Loucy (cell line): ENCODE data around the gene RORC.

Experiments used
- H2AFZ ChIP-seq: fragments of 200-600 bp; sonication (generic); 2 replicates; pipeline ENCODE4 v1.6.0; 2016; ENCODE audit warnings: antibody characterized with exemption, mild to moderate bottlenecking, low read length, moderate library complexity
- H3F3A ChIP-seq: fragments of 200-600 bp; 2 replicates; pipeline ENCODE4 v1.6.0; 2016; ENCODE audit warnings: antibody characterized with exemption, low read depth, mild to moderate bottlenecking
- H3K27me3 ChIP-seq: fragments of 200-600 bp; sonication (generic); 2 replicates; pipeline ENCODE4 v1.6.1; 2014; ENCODE audit warnings: low read length, mild to moderate bottlenecking; ENCODE audit not compliant: insufficient read depth, poor library complexity, severe bottlenecking
- H3K36me3 ChIP-seq: fragments of 200-600 bp; sonication (generic); 2 replicates; pipeline ENCODE4 v1.6.1; 2016; ENCODE audit warnings: low read length; ENCODE audit not compliant: insufficient read depth
- H3K4me1 ChIP-seq: fragments of 200-600 bp; sonication (generic); 2 replicates; pipeline ENCODE4 v1.5.1; 2014; ENCODE audit warnings: low read length, mild to moderate bottlenecking; ENCODE audit not compliant: insufficient read depth, poor library complexity, severe bottlenecking
- H3K4me2 ChIP-seq: fragments of 200-600 bp; sonication (generic); 2 replicates; pipeline ENCODE4 v1.6.0; 2014; ENCODE audit warnings: antibody characterized with exemption, low read length, low read depth, mild to moderate bottlenecking; ENCODE audit not compliant: poor library complexity, severe bottlenecking
- H3K4me3 ChIP-seq: fragments of 200-600 bp; sonication (generic); 2 replicates; pipeline ENCODE4 v1.5.1; 2014; ENCODE audit warnings: low read length, mild to moderate bottlenecking, mixed read lengths; ENCODE audit not compliant: poor library complexity, severe bottlenecking
- H3K79me2 ChIP-seq: fragments of 200-600 bp; sonication (generic); 2 replicates; pipeline ENCODE4 v1.6.1; 2014; ENCODE audit warnings: low read length; ENCODE audit not compliant: insufficient read depth
- H3K9ac ChIP-seq: fragments of 200-600 bp; sonication (generic); 2 replicates; pipeline ENCODE4 v1.6.0; 2014; ENCODE audit warnings: mild to moderate bottlenecking, low read depth, low read length, moderate library complexity; ENCODE audit not compliant: poor library complexity, severe bottlenecking
- H3K9me2 ChIP-seq: fragments of 200-600 bp; sonication (generic); replicated peaks from 2 replicates; pipeline ENCODE4 v1.6.1; 2016; ENCODE audit warnings: low read depth, low read length, mixed read lengths
- H3K9me3 ChIP-seq: fragments of 200-600 bp; sonication (generic); 2 replicates; pipeline ENCODE4 v1.6.1; 2014; ENCODE audit warnings: mild to moderate bottlenecking, antibody characterized with exemption, low read length, low read depth; ENCODE audit not compliant: insufficient read depth
- H4K20me1 ChIP-seq: fragments of 200-600 bp; sonication (generic); 2 replicates; pipeline ENCODE4 v1.6.0; 2014; ENCODE audit warnings: antibody characterized with exemption, low read length, mild to moderate bottlenecking; ENCODE audit not compliant: insufficient read depth, poor library complexity, severe bottlenecking
- CTCF ChIP-seq: fragments of 200-600 bp; sonication (generic); conservative IDR thresholded peaks from 2 replicates; pipeline ENCODE4 v1.5.1; 2014; ENCODE audit warnings: mild to moderate bottlenecking, antibody characterized with exemption, low read length
- EZH2phosphoT487 ChIP-seq: fragments of 200-600 bp; IDR thresholded peaks from 2 replicates; pipeline ENCODE4 v1.6.1; 2018; ENCODE audit warnings: antibody characterized with exemption, mild to moderate bottlenecking, moderate library complexity, borderline replicate concordance

RORC gene

GRCh38 chr1:151830055-151830454 lies 1.5 kb downstream of the RORC start:
- no peaks in the 10 kb centered on the region for H3K79me2 ChIP-seq
- H3K4me2 ChIP-seq, result peak overlapping the region; percentile 77
- peaks cover 67% of the 10 kb centered on the region for H3K4me1 ChIP-seq
- no peaks in the 10 kb centered on the region for H3K27me3 ChIP-seq
- no peak overlapping the region for H2AFZ ChIP-seq
- no peak for TF ChIP-seq EZH2phosphoT487
- TF ChIP-seq CTCF, result no peak
- no peaks in the 10 kb centered on the region for H3K9me3 ChIP-seq
- H3K4me3 ChIP-seq, result peak overlapping the region; percentile 63
- no peaks in the 10 kb centered on the region for H4K20me1 ChIP-seq
- peak overlapping the region; percentile 70 for H3K9ac ChIP-seq
- peaks cover 9% of the 10 kb centered on the region; the same call in 1 of the 2 replicates for H3F3A ChIP-seq
- H3K36me3 ChIP-seq, result no peaks in the 10 kb centered on the region
- H3K9me2 ChIP-seq, result no peaks in the 10 kb centered on the region

GRCh38 chr1:151829352-151830046 lies 2.1 kb downstream of the RORC start:
- TF ChIP-seq EZH2phosphoT487 (no peak), CTCF (no peak)
- peak overlapping the region; percentile 77 for H3K4me2 ChIP-seq
- H4K20me1 ChIP-seq, result no peaks in the 10 kb centered on the region
- H3K9me3 ChIP-seq, result no peaks in the 10 kb centered on the region
- H3K9me2 ChIP-seq, result no peaks in the 10 kb centered on the region
- no peak overlapping the region for H2AFZ ChIP-seq
- peak overlapping the region; percentile 63 for H3K4me3 ChIP-seq
- H3K27me3 ChIP-seq, result no peaks in the 10 kb centered on the region
- H3K4me1 ChIP-seq, result peaks cover 73% of the 10 kb centered on the region
- H3K9ac ChIP-seq, result peak overlapping the region; percentile 70
- H3K79me2 ChIP-seq, result no peaks in the 10 kb centered on the region
- peaks cover 9% of the 10 kb centered on the region; the same call in 1 of the 2 replicates for H3F3A ChIP-seq
- no peaks in the 10 kb centered on the region for H3K36me3 ChIP-seq

DNA sequence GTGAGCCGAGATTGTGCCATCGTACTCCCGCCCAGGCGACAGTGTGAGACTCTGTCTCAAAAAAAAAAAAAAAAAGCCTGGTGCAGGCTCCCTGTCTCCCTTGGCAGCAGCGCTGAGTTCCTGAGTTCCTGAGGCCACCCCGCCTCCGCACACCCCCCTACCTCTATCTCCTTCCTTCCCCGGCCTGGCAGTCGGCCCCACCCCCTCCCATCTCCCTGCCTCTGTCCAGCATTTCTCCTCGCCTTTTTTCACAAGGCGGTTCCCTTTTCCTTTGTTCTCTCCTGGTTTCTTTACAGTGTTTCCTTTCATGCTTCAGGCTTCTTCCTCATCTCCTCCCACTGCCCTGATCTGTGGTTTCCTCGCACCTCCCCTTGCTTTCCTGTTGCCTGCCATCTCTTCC lies 2.7 kb downstream of the RORC start:
- Histone ChIP-seq H3K4me3 (peak overlapping the region; percentile 63), H3K4me1 (peaks cover 73% of the 10 kb centered on the region), H3K79me2 (no peaks in the 10 kb centered on the region), H2AFZ (no peak overlapping the region), H4K20me1 (no peaks in the 10 kb centered on the region), H3K9ac (peak overlapping the region; percentile 70), H3F3A (peaks cover 9% of the 10 kb centered on the region; the same call in 1 of the 2 replicates), H3K9me2 (no peaks in the 10 kb centered on the region), H3K4me2 (peak overlapping the region; percentile 77), H3K9me3 (no peaks in the 10 kb centered on the region), H3K27me3 (no peaks in the 10 kb centered on the region), H3K36me3 (no peaks in the 10 kb centered on the region)
- no peak for TF ChIP-seq EZH2phosphoT487
- TF ChIP-seq CTCF, result no peak
